WTC11 (cell line): Measurements from ENCODE around the gene FZR1. TPM values are rescaled to one million over a fixed set of nuclear protein-coding genes. Genes with fewer than 3 reads are reported as not detected.
A peak's percentile ranks its signal among the peaks of the same experiment; 100 is the strongest.

Experiments
- ATAC-seq: fragments of 200-7000 bp; cut with Tn5 transposase; 2 replicates; pipeline ENCODE4 v1.10.0; 2021; ENCODE audit warnings: mild to moderate bottlenecking, moderate library complexity
- CTCF ChIA-PET: fragments of 300-600 bp; sonication (Branson Sonifier 250); formaldehyde crosslinking; loops from one replicate; lab custom pipeline; 2021; ENCODE audit warnings: antibody characterized with exemption; lab: Charles Lee
- POLR2A ChIA-PET: fragments of 350-600 bp; sonication (Branson Sonifier 250); formaldehyde crosslinking; loops from one replicate; lab custom pipeline; 2021; ENCODE audit warnings: antibody characterized with exemption; lab: Charles Lee
- DNase-seq: peaks from one replicate; pipeline ENCODE4 v3.0.0; 2021; ENCODE audit warnings: low spot score
- H3K27ac Mint-ChIP-seq: 2 replicates; pipeline ENCODE4 v1.8.0; 2021; ENCODE audit warnings: mixed read lengths
- H3K27me3 Mint-ChIP-seq: 2 replicates; pipeline ENCODE4 v1.8.0; 2021; ENCODE audit warnings: low read depth, mild to moderate bottlenecking, moderate library complexity, mixed read lengths
- H3K36me3 Mint-ChIP-seq: 2 replicates; pipeline ENCODE4 v1.8.0; 2021; ENCODE audit warnings: mixed read lengths
- H3K4me1 Mint-ChIP-seq: 2 replicates; pipeline ENCODE4 v1.8.0; 2022; ENCODE audit warnings: mixed read lengths
- H3K4me3 Mint-ChIP-seq: 2 replicates; pipeline ENCODE4 v1.8.0; 2021; ENCODE audit warnings: mild to moderate bottlenecking, moderate library complexity, mixed read lengths
- H3K9me3 Mint-ChIP-seq: 2 replicates; pipeline ENCODE4 v1.8.0; 2021; ENCODE audit warnings: mixed read lengths
- EMX1 ChIP-seq: fragments of 250-450 bp; sonication (Bioruptor Pico); IDR thresholded peaks from 2 replicates; pipeline ENCODE4 v1.8.0; 2021; ENCODE audit warnings: mild to moderate bottlenecking
- FOXK1 ChIP-seq: sonication (generic); formaldehyde crosslinking; IDR thresholded peaks from 2 replicates; pipeline ENCODE4 v1.8.0; 2022; ENCODE audit warnings: mild to moderate bottlenecking, moderate library complexity, missing genetic modification reagents
- GRHL2 ChIP-seq: fragments of 250-450 bp; sonication (Bioruptor Pico); IDR thresholded peaks from 2 replicates; pipeline ENCODE4 v1.8.0; 2022; ENCODE audit warnings: mild to moderate bottlenecking, moderate library complexity; ENCODE audit not compliant: insufficient replicate concordance, severe bottlenecking
- GTF2I ChIP-seq: fragments of 250-450 bp; sonication (Bioruptor Pico); conservative IDR thresholded peaks from 2 replicates; pipeline ENCODE4 v1.4.0; 2021; ENCODE audit warnings: mild to moderate bottlenecking
- HMGA2 ChIP-seq: fragments of 250-450 bp; sonication (Bioruptor Pico); IDR thresholded peaks from 2 replicates; pipeline ENCODE4 v1.4.0; 2021; ENCODE audit warnings: mild to moderate bottlenecking, moderate library complexity
- MYBL2 ChIP-seq: sonication (generic); formaldehyde crosslinking; IDR thresholded peaks from 2 replicates; pipeline ENCODE4 v1.8.1; 2023; ENCODE audit warnings: mild to moderate bottlenecking, moderate library complexity, missing genetic modification reagents
- NFYB ChIP-seq: sonication (generic); formaldehyde crosslinking; conservative IDR thresholded peaks from 2 replicates; pipeline ENCODE4 v1.8.0; 2022; ENCODE audit warnings: low read depth, missing genetic modification reagents
- NR3C1 ChIP-seq: sonication (generic); formaldehyde crosslinking; conservative IDR thresholded peaks from 2 replicates; pipeline ENCODE4 v1.8.1; 2023; ENCODE audit warnings: low read depth, mild to moderate bottlenecking, missing genetic modification reagents
- SMAD3 ChIP-seq: sonication (generic); formaldehyde crosslinking; IDR thresholded peaks from 2 replicates; pipeline ENCODE4 v1.8.0; 2022; ENCODE audit warnings: missing genetic modification reagents, mild to moderate bottlenecking, borderline replicate concordance
- SOX15 ChIP-seq: fragments of 250-450 bp; sonication (Bioruptor Pico); IDR thresholded peaks from 2 replicates; pipeline ENCODE4 v1.9.0; 2021; ENCODE audit warnings: mild to moderate bottlenecking
- STAT6 ChIP-seq: sonication (generic); formaldehyde crosslinking; conservative IDR thresholded peaks from 2 replicates; pipeline ENCODE4 v1.8.1; 2023; ENCODE audit warnings: mild to moderate bottlenecking, low read depth, missing genetic modification reagents, moderate library complexity
- ZBTB43 ChIP-seq: sonication (generic); formaldehyde crosslinking; IDR thresholded peaks from 2 replicates; pipeline ENCODE4 v1.8.1; 2023; ENCODE audit warnings: mild to moderate bottlenecking, missing genetic modification reagents
- ZNF219 ChIP-seq: sonication (generic); formaldehyde crosslinking; IDR thresholded peaks from 2 replicates; pipeline ENCODE4 v1.8.0; 2023; ENCODE audit warnings: missing genetic modification reagents, mild to moderate bottlenecking, borderline replicate concordance
- ZNF263 ChIP-seq: sonication (generic); formaldehyde crosslinking; IDR thresholded peaks from 2 replicates; pipeline ENCODE4 v1.8.1; 2022; ENCODE audit warnings: low read depth, mild to moderate bottlenecking, moderate library complexity, missing genetic modification reagents
- ZNF423 ChIP-seq: fragments of 250-450 bp; sonication (Bioruptor Pico); IDR thresholded peaks from 2 replicates; pipeline ENCODE4 v2.1.2; 2022; ENCODE audit warnings: mild to moderate bottlenecking, moderate library complexity
- ZSCAN18 ChIP-seq: fragments of 250-450 bp; sonication (Bioruptor Pico); IDR thresholded peaks from 2 replicates; pipeline ENCODE4 v2.1.2; 2022; ENCODE audit warnings: mild to moderate bottlenecking, moderate library complexity
- total RNA-seq: library from RNA; stranded (reverse); gene quantifications from 3 replicates; pipeline ENCODE4 v1.2.3, GENCODE V29; 2021
- TF ChIP-seq, protein P1 (sequence below): fragments of 200-600 bp; IDR thresholded peaks from 2 replicates; pipeline ENCODE4 v1.8.0; 2022; ENCODE audit warnings: antibody characterized with exemption
- TF ChIP-seq, protein P2 (sequence below): fragments of 250-450 bp; sonication (Bioruptor Pico); IDR thresholded peaks from 2 replicates; pipeline ENCODE4 v1.9.0; 2021; ENCODE audit warnings: mild to moderate bottlenecking
- TF ChIP-seq, protein P3 (sequence below): sonication (generic); formaldehyde crosslinking; conservative IDR thresholded peaks from 2 replicates; pipeline ENCODE4 v1.8.1; 2022; ENCODE audit warnings: mild to moderate bottlenecking, missing genetic modification reagents
- TF ChIP-seq, protein P4 (sequence below): sonication (generic); formaldehyde crosslinking; IDR thresholded peaks from 2 replicates; pipeline ENCODE4 v1.8.0; 2022; ENCODE audit warnings: mild to moderate bottlenecking, missing genetic modification reagents

Gene FZR1
- total RNA-seq, 1 experiment from 2014 or later: 60.8 TPM

- Mint-ChIP-seq H3K4me1 (peaks cover 16% of the 10 kb centered on the region), H3K27me3 (no peaks in the 10 kb centered on the region), H3K4me3 (no peak overlapping the region), H3K27ac (peak overlapping the region; percentile 76; the same call in 1 of the 2 replicates), H3K9me3 (no peaks in the 10 kb centered on the region), H3K36me3 (peaks cover 10% of the 10 kb centered on the region)
- DNase-seq: no peak
- TF ChIP-seq STAT6 (CRISPR knock-in tag) (no peak), SMAD3 (no peak), ZSCAN18 (CRISPR knock-in tag) (no peak), HMGA2 (CRISPR knock-in tag) (no peak), NR3C1 (no peak), SOX15 (CRISPR knock-in tag) (no peak), EMX1 (CRISPR knock-in tag) (no peak), FOXK1 (CRISPR knock-in tag) (no peak)
- TF ChIP-seq, protein P1, sequence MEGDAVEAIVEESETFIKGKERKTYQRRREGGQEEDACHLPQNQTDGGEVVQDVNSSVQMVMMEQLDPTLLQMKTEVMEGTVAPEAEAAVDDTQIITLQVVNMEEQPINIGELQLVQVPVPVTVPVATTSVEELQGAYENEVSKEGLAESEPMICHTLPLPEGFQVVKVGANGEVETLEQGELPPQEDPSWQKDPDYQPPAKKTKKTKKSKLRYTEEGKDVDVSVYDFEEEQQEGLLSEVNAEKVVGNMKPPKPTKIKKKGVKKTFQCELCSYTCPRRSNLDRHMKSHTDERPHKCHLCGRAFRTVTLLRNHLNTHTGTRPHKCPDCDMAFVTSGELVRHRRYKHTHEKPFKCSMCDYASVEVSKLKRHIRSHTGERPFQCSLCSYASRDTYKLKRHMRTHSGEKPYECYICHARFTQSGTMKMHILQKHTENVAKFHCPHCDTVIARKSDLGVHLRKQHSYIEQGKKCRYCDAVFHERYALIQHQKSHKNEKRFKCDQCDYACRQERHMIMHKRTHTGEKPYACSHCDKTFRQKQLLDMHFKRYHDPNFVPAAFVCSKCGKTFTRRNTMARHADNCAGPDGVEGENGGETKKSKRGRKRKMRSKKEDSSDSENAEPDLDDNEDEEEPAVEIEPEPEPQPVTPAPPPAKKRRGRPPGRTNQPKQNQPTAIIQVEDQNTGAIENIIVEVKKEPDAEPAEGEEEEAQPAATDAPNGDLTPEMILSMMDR: no peak
- POLR2A ChIA-PET: no interaction called here
- ATAC-seq: no peak
- CTCF ChIA-PET: interaction anchor here (1.1 kb wide), 1 partner anchor 21 kb away, joined by 3 read pairs; no protein-coding TSS in a partner anchor
Measured at GRCh38 chr19:3524078-3524842, 18.1 kb downstream of the FZR1 start.

DNA sequence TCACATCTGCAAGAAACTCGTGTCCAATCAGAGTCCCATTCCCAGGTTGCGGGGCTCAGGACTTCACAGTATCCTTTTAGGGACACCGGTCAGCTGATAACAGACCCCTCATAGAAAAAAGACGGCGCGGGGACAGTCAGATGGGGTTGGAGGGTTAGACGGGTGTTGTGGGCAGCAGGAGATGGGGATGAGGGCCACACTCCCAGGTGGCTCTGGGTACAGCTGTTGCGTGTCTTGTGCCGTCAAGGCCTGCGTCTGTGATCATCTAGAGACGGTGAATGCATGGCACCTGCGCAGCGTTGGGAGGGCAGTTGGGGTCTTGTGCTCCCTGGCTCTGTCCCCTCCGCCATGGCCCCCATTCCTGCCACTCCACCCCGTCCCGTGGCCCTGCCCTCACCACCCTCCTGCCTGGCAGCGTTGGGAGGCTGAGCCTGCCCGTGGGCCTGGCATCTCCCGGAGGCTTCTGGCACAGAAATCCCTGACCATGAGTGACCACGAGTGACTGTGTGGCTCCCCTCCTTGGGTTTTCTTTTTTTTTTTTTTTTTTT, 18.9 kb downstream of the FZR1 start:
- ChIA-PET CTCF (interaction anchor here (1.8 to 2.1 kb wide), 2 partner anchors 17 to 50 kb away, joined by 6 to 8 read pairs; no protein-coding TSS in a partner anchor), POLR2A (no interaction called here)
- ATAC-seq (no peak), DNase-seq (no peak)
- Mint-ChIP-seq H3K4me3 (no peak overlapping the region), H3K9me3 (no peaks in the 10 kb centered on the region), H3K36me3 (peaks cover 10% of the 10 kb centered on the region), H3K27me3 (no peaks in the 10 kb centered on the region), H3K4me1 (peaks cover 9% of the 10 kb centered on the region), H3K27ac (no peak overlapping the region)
- TF ChIP-seq STAT6 (CRISPR knock-in tag): no peak
- TF ChIP-seq MYBL2 (CRISPR knock-in tag): no peak
- TF ChIP-seq NFYB (CRISPR knock-in tag): no peak
- no peak for TF ChIP-seq ZBTB43 (CRISPR knock-in tag)
- no peak for TF ChIP-seq GRHL2 (CRISPR knock-in tag)
- no peak for TF ChIP-seq ZNF263 (CRISPR knock-in tag)
- no peak for TF ChIP-seq ZNF219 (CRISPR knock-in tag)
- TF ChIP-seq, protein P2, sequence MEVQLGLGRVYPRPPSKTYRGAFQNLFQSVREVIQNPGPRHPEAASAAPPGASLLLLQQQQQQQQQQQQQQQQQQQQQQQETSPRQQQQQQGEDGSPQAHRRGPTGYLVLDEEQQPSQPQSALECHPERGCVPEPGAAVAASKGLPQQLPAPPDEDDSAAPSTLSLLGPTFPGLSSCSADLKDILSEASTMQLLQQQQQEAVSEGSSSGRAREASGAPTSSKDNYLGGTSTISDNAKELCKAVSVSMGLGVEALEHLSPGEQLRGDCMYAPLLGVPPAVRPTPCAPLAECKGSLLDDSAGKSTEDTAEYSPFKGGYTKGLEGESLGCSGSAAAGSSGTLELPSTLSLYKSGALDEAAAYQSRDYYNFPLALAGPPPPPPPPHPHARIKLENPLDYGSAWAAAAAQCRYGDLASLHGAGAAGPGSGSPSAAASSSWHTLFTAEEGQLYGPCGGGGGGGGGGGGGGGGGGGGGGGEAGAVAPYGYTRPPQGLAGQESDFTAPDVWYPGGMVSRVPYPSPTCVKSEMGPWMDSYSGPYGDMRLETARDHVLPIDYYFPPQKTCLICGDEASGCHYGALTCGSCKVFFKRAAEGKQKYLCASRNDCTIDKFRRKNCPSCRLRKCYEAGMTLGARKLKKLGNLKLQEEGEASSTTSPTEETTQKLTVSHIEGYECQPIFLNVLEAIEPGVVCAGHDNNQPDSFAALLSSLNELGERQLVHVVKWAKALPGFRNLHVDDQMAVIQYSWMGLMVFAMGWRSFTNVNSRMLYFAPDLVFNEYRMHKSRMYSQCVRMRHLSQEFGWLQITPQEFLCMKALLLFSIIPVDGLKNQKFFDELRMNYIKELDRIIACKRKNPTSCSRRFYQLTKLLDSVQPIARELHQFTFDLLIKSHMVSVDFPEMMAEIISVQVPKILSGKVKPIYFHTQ (CRISPR knock-in tag): no peak
- no peak for TF ChIP-seq SMAD3
- TF ChIP-seq, protein P3, sequence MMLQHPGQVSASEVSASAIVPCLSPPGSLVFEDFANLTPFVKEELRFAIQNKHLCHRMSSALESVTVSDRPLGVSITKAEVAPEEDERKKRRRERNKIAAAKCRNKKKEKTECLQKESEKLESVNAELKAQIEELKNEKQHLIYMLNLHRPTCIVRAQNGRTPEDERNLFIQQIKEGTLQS (CRISPR knock-in tag): no peak
- no peak for TF ChIP-seq ZNF423 (CRISPR knock-in tag)
- TF ChIP-seq, protein P4, sequence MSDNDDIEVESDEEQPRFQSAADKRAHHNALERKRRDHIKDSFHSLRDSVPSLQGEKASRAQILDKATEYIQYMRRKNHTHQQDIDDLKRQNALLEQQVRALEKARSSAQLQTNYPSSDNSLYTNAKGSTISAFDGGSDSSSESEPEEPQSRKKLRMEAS: no peak
- TF ChIP-seq GTF2I (CRISPR knock-in tag): no peak
